PC-9 (cell line): ENCODE results near the gene AKAP8. TPM values are rescaled to one million over a fixed set of nuclear protein-coding genes. Genes with fewer than 3 reads are reported as not detected.

Experiments used
- BruUV-seq: library from RNA; stranded (reverse); fragments of 400-500 nt; replicated peaks from 2 replicates; lab custom pipeline; 2021; lab: Mats Ljungman, UMichigan
- CTCF ChIA-PET: fragments of 300-600 bp; sonication (Branson Sonifier 250); formaldehyde crosslinking; loops from one replicate; lab custom pipeline; 2022; ENCODE audit warnings: antibody characterized with exemption; lab: Charles Lee
- POLR2A ChIA-PET: fragments of 300-600 bp; sonication (Branson Sonifier 250); formaldehyde crosslinking; loops from one replicate; lab custom pipeline; 2022; ENCODE audit warnings: antibody characterized with exemption; ENCODE audit not compliant: unreplicated experiment; lab: Charles Lee
- DNase-seq, 2 experiments: peaks; one replicate each; pipeline versions ENCODE4 v3.0.0 to v3.0.0-alpha.2; 2015 to 2022; ENCODE audit warnings: mixed read lengths in 1 of 2
- H2AFZ ChIP-seq: fragments of 200-600 bp; sonication (generic); 2 replicates; pipeline ENCODE4 v1.8.1; 2017; ENCODE audit warnings: antibody characterized with exemption
- H3F3A ChIP-seq: fragments of 200-600 bp; sonication (generic); 2 replicates; pipeline ENCODE4 v1.8.1; 2017; ENCODE audit warnings: antibody characterized with exemption, mild to moderate bottlenecking, low read depth; ENCODE audit not compliant: insufficient read depth
- H3K27ac ChIP-seq: fragments of 200-600 bp; sonication (generic); 2 replicates; pipeline ENCODE4 v1.6.1; 2016; ENCODE audit warnings: mixed run types
- H3K27me3 ChIP-seq: fragments of 200-600 bp; sonication (generic); 2 replicates; pipeline ENCODE4 v1.6.1; 2016; ENCODE audit warnings: low read depth, mixed run types; ENCODE audit not compliant: insufficient read depth
- H3K36me3 ChIP-seq: fragments of 200-600 bp; sonication (generic); 2 replicates; pipeline ENCODE4 v1.6.1; 2016; ENCODE audit warnings: low read depth, mixed run types
- H3K4me1 ChIP-seq: fragments of 200-600 bp; sonication (generic); replicated peaks from 2 replicates; pipeline ENCODE4 v1.6.1; 2016; ENCODE audit warnings: mixed run types; ENCODE audit not compliant: insufficient read depth
- H3K4me2 ChIP-seq: fragments of 200-600 bp; sonication (generic); 2 replicates; pipeline ENCODE4 v1.6.1; 2017; ENCODE audit warnings: mixed run types
- H3K4me3 ChIP-seq: fragments of 200-600 bp; sonication (generic); 2 replicates; pipeline ENCODE4 v1.6.1; 2016; ENCODE audit warnings: mixed run types
- H3K79me2 ChIP-seq: fragments of 200-600 bp; sonication (generic); 2 replicates; pipeline ENCODE4 v1.6.1; 2017; ENCODE audit warnings: low read depth, mixed run types
- H3K9me2 ChIP-seq: fragments of 200-600 bp; sonication (generic); 2 replicates; pipeline ENCODE4 v1.8.1; 2017; ENCODE audit warnings: mild to moderate bottlenecking; ENCODE audit not compliant: insufficient read depth
- H3K9me3 ChIP-seq: fragments of 200-600 bp; sonication (generic); 2 replicates; pipeline ENCODE4 v1.8.1; 2016; ENCODE audit warnings: low read depth; ENCODE audit not compliant: insufficient read depth
- H4K20me1 ChIP-seq: fragments of 200-600 bp; sonication (generic); 2 replicates; pipeline ENCODE4 v1.8.1; 2017; ENCODE audit not compliant: insufficient read depth
- EZH2 ChIP-seq: fragments of 200-600 bp; sonication (generic); IDR thresholded peaks from 2 replicates; pipeline ENCODE4 v1.8.0; 2017; ENCODE audit warnings: antibody characterized with exemption, low read depth
- intact Hi-C: fragments of 100-400 bp; cut with micrococcal nuclease; formaldehyde crosslinking; loops from one replicate; pipeline ENCODE4 v1.10.0; 2022; ENCODE audit not compliant: unreplicated experiment
- total RNA-seq: library from RNA; stranded (reverse); gene quantifications from 2 replicates; pipeline ENCODE4 v1.2.3, GENCODE V29; 2021
- TF ChIP-seq, protein P1 (sequence below): fragments of 200-600 bp; sonication (generic); conservative IDR thresholded peaks from 2 replicates; pipeline ENCODE4 v1.6.1; 2017; ENCODE audit warnings: mixed run types, antibody characterized with exemption, mild to moderate bottlenecking, moderate library complexity

Gene AKAP8
- total RNA-seq, 1 experiment from 2014 or later, result 43.4 TPM

DNA sequence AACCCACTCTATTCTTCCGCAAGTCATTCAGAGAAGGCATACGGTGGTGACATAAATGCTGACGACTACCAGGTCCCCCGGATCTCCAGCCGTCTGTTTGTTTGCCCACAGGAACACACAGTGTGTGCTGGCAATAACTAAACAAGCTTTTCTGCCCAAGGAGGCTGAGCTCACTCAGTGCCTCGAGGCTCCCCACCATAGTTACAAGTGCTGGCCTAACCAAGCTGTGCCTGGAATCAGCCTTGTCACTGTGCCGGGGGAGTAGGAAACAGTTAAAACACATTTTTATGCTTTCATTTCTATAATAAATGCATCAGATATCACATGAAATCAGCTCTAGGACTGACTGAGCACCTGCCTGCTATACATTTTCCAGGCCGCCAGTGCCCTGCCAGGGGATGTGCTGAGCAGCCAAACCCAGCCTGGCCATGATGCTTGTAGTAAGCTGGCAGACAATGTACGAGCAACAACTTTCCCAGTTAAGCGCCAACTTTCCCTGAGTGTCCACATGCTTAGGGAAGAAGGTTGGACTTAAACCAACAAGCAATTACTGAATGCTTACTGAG is 75.4 kb downstream of the AKAP8 start:
- BruUV-seq, result no TSS peak
- Histone ChIP-seq H3F3A (peaks cover 64% of the 10 kb centered on the region), H3K9me2 (no peaks in the 10 kb centered on the region), H3K27me3 (no peaks in the 10 kb centered on the region), H3K79me2 (peaks cover 99% of the 10 kb centered on the region), H3K4me3 (no peak overlapping the region), H4K20me1 (peaks cover 98% of the 10 kb centered on the region), H2AFZ (no peak overlapping the region), H3K9me3 (no peaks in the 10 kb centered on the region), H3K4me1 (peaks cover 33% of the 10 kb centered on the region), H3K4me2 (no peak overlapping the region), H3K27ac (peak overlapping the region; percentile 41), H3K36me3 (peaks cover 9% of the 10 kb centered on the region; the same call in 1 of the 2 replicates)
- intact Hi-C loops, result no loop called here
- TF ChIP-seq EZH2, result no peak
- TF ChIP-seq, protein P1, sequence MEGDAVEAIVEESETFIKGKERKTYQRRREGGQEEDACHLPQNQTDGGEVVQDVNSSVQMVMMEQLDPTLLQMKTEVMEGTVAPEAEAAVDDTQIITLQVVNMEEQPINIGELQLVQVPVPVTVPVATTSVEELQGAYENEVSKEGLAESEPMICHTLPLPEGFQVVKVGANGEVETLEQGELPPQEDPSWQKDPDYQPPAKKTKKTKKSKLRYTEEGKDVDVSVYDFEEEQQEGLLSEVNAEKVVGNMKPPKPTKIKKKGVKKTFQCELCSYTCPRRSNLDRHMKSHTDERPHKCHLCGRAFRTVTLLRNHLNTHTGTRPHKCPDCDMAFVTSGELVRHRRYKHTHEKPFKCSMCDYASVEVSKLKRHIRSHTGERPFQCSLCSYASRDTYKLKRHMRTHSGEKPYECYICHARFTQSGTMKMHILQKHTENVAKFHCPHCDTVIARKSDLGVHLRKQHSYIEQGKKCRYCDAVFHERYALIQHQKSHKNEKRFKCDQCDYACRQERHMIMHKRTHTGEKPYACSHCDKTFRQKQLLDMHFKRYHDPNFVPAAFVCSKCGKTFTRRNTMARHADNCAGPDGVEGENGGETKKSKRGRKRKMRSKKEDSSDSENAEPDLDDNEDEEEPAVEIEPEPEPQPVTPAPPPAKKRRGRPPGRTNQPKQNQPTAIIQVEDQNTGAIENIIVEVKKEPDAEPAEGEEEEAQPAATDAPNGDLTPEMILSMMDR, result no peak
- ChIA-PET CTCF (interaction anchor here (0.5 kb wide), 1 partner anchor 71 kb away, joined by 6 read pairs; no protein-coding TSS in a partner anchor), POLR2A (no interaction called here)
- DNase-seq, result no peak

Other genes starting within 250 kb of the AKAP8 start
- 115 and 143 TPM in 2 replicates for gene NOTCH3, start 178.8 kb downstream of the AKAP8 start, total RNA-seq
- gene EPHX3, start 147.3 kb downstream of the AKAP8 start, total RNA-seq, result 17.7 and 20.1 TPM in 2 replicates
- 109 and 138 TPM in 2 replicates for gene BRD4, start 47.2 kb downstream of the AKAP8 start, total RNA-seq
- 49.9 and 62.4 TPM in 2 replicates for gene AKAP8L, start 39.2 kb upstream of the AKAP8 start, total RNA-seq
- 27.3 and 31.6 TPM in 2 replicates for gene WIZ, start 70.2 kb upstream of the AKAP8 start, total RNA-seq
- not detected in 2 replicates for gene RASAL3, start 84.8 kb upstream of the AKAP8 start, total RNA-seq
- gene PGLYRP2, start 99.7 kb upstream of the AKAP8 start, total RNA-seq, result not detected in 2 replicates
- not detected in 2 replicates for gene CYP4F22, start 128.7 kb upstream of the AKAP8 start, total RNA-seq
- not detected in 2 replicates for gene CYP4F8, start 235.4 kb upstream of the AKAP8 start, total RNA-seq